ENCODE results near the gene CFAP100. TPM values are rescaled to one million over a fixed set of nuclear protein-coding genes. Genes with fewer than 3 reads are reported as not detected.

CFAP100 gene
- polyA plus RNA-seq, 3 donors: not detected

- H3K4me1 ChIP-seq (ENCODE audit: control insufficient read depth in 1 of 2, insufficient read depth in 2 of 2, low read length in 2 of 2): no peaks in the 10 kb centered on the region
- H3K27me3 ChIP-seq (ENCODE audit: control insufficient read depth in 2 of 2, insufficient read depth in 2 of 2, low read length in 2 of 2): no peaks in the 10 kb centered on the region
- no peaks in the 10 kb centered on the region for H3K79me2 ChIP-seq (ENCODE audit: insufficient read depth, low read length)
- intact Hi-C loops (cut with micrococcal nuclease): loop anchor here in 1 of 2 donors (10.0 kb wide), 1 partner anchor 137 kb away; no protein-coding TSS in a partner anchor
- TF ChIP-seq CTCF (IDR thresholded peaks at IDR 0.05): no peak
- peaks cover 2% of the 10 kb centered on the region for H3K4me1 Mint-ChIP-seq
- H3K27ac ChIP-seq (ENCODE audit: low read depth in 1 of 2, low read length in 2 of 2): no peak overlapping the region
- no peaks in the 10 kb centered on the region for H3K36me3 Mint-ChIP-seq
- H3K9me3 Mint-ChIP-seq: peaks cover 0 to 12% (median 4%) of the 10 kb centered on the region in 7 donors
- H3K4me2 ChIP-seq (replicated peaks; ENCODE audit: extremely low read depth, low read length, poor library complexity, severe bottlenecking): no peak overlapping the region
- H3K4me3 Mint-ChIP-seq: no peak overlapping the region
- no peaks in the 10 kb centered on the region for H4K20me1 ChIP-seq (ENCODE audit: insufficient read depth, low read length)
- DNase-seq: no peak
- no peaks in the 10 kb centered on the region for H3K36me3 ChIP-seq (replicated peaks in 1 of 2; ENCODE audit: control insufficient read depth in 1 of 2, insufficient read depth in 2 of 2, low read length in 2 of 2)
- H3K9me3 ChIP-seq (replicated peaks in 1 of 2; ENCODE audit: control insufficient read depth in 1 of 2, insufficient read depth in 1 of 2, low read length in 2 of 2): peaks cover 0 to 3% of the 10 kb centered on the region in 2 donors
- H3K9ac ChIP-seq (ENCODE audit: insufficient read depth, low read length, poor library complexity, severe bottlenecking): no peak overlapping the region
- H2AFZ ChIP-seq (ENCODE audit: insufficient read depth, low read depth, low read length, poor library complexity, severe bottlenecking): no peak overlapping the region
- H3K4me3 ChIP-seq (replicated peaks in 1 of 3; ENCODE audit: low read depth in 2 of 3, low read length in 3 of 3): no peak overlapping the region
- WGBS (ENCODE audit: insufficient coverage): 73% methylated on average over 2 of the region's 2 CpGs
- H3K27me3 Mint-ChIP-seq (ENCODE audit: low read depth in 3 of 3): peaks cover 9 to 19% (median 19%) of the 10 kb centered on the region in 3 donors
- H3K27ac Mint-ChIP-seq: peak overlapping the region in 1 of 7 donors; percentile 8
Observed at GRCh38 chr3:126381966-126382365, 12.7 kb upstream of the CFAP100 start.

- no peaks in the 10 kb centered on the region for H4K20me1 ChIP-seq (ENCODE audit: insufficient read depth, low read length)
- Mint-ChIP-seq H3K36me3 (no peaks in the 10 kb centered on the region), H3K27me3 (ENCODE audit: low read depth in 3 of 3) (peaks cover 31 to 63% (median 48%) of the 10 kb centered on the region in 3 donors), H3K27ac (peak overlapping the region in 6 of 7 donors; percentile 31 to 81 (median 68)), H3K9me3 (peaks cover 0 to 5% (median 0%) of the 10 kb centered on the region in 7 donors), H3K4me3 (peak overlapping the region; percentile 51 to 72), H3K4me1 (peaks cover 7% of the 10 kb centered on the region)
- H3K79me2 ChIP-seq (ENCODE audit: insufficient read depth, low read length): no peaks in the 10 kb centered on the region
- peaks cover 0 to 8% of the 10 kb centered on the region in 2 donors for H3K4me1 ChIP-seq (ENCODE audit: control insufficient read depth in 1 of 2, insufficient read depth in 2 of 2, low read length in 2 of 2)
- H3K9ac ChIP-seq (ENCODE audit: insufficient read depth, low read length, poor library complexity, severe bottlenecking): peak overlapping the region; percentile 55
- H3K36me3 ChIP-seq (replicated peaks in 1 of 2; ENCODE audit: control insufficient read depth in 1 of 2, insufficient read depth in 2 of 2, low read length in 2 of 2): no peaks in the 10 kb centered on the region
- H3K4me2 ChIP-seq (replicated peaks; ENCODE audit: extremely low read depth, low read length, poor library complexity, severe bottlenecking): peak overlapping the region; percentile 63
- peaks cover 6 to 30% of the 10 kb centered on the region in 2 donors for H3K27me3 ChIP-seq (ENCODE audit: control insufficient read depth in 2 of 2, insufficient read depth in 2 of 2, low read length in 2 of 2)
- no peaks in the 10 kb centered on the region for H3K9me3 ChIP-seq (replicated peaks in 1 of 2; ENCODE audit: control insufficient read depth in 1 of 2, insufficient read depth in 1 of 2, low read length in 2 of 2)
- peak; percentile 90 to 92 (median 91) for DNase-seq
- 4% methylated on average over 58 of the region's 58 CpGs for WGBS (ENCODE audit: insufficient coverage)
- intact Hi-C loops (cut with micrococcal nuclease): loop anchor here (1.0 to 10.0 kb wide), 4 partner anchors 142 to 255 kb away; no protein-coding TSS in a partner anchor
- peak; percentile 95 for TF ChIP-seq CTCF (IDR thresholded peaks at IDR 0.05)
- H3K4me3 ChIP-seq (replicated peaks in 1 of 3; ENCODE audit: low read depth in 2 of 3, low read length in 3 of 3): peak overlapping the region in 1 of 3 experiments; percentile 36
- peak overlapping the region; percentile 38 to 40 for H3K27ac ChIP-seq (ENCODE audit: low read depth in 1 of 2, low read length in 2 of 2)
- peak overlapping the region; percentile 77 for H2AFZ ChIP-seq (ENCODE audit: insufficient read depth, low read depth, low read length, poor library complexity, severe bottlenecking)
Observed at GRCh38 chr3:126389112-126389793, 5.5 kb upstream of the CFAP100 start.

All from CD14-positive monocyte (primary cell).